Lower leg skin (tissue), 3 donors: ENCODE results near the gene PRR14L.

Experiments used
- POLR2A ChIP-seq, 2 donors: fragments of 450-650 bp; IDR thresholded peaks; one replicate each; pipeline ENCODE4 v1.6.1; 2016 to 2017; ENCODE audit warnings: antibody characterized with exemption in 2 of 2, mild to moderate bottlenecking in 1 of 2, moderate library complexity in 1 of 2
- TF ChIP-seq, protein P1 (sequence below), 3 donors: fragments of 450-650 bp; IDR thresholded peaks; one replicate each; pipeline ENCODE4 v1.5.1; 2016; ENCODE audit warnings: antibody characterized with exemption in 3 of 3, mild to moderate bottlenecking in 3 of 3, moderate library complexity in 2 of 3

DNA sequence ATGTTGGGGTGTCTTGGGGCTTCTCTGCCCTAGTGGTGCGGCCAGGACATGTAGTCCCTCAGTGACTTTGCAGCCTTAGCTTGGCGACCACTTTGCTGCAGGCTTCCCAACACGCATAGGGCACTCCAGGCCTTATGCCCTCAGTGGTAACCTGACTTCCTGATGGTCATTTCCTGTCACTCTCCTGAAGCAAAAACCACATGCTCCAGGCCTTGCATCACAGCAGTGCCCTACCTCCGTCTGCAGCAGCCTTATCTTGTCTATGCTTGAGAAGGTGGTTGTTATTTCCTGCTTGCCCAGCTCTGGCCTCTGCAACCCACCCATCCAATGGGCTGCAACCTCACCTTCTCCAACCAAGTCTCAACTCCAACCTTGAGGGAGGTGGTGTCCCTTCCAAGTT, 54.5 kb downstream of the PRR14L start:
- TF ChIP-seq, protein P1, sequence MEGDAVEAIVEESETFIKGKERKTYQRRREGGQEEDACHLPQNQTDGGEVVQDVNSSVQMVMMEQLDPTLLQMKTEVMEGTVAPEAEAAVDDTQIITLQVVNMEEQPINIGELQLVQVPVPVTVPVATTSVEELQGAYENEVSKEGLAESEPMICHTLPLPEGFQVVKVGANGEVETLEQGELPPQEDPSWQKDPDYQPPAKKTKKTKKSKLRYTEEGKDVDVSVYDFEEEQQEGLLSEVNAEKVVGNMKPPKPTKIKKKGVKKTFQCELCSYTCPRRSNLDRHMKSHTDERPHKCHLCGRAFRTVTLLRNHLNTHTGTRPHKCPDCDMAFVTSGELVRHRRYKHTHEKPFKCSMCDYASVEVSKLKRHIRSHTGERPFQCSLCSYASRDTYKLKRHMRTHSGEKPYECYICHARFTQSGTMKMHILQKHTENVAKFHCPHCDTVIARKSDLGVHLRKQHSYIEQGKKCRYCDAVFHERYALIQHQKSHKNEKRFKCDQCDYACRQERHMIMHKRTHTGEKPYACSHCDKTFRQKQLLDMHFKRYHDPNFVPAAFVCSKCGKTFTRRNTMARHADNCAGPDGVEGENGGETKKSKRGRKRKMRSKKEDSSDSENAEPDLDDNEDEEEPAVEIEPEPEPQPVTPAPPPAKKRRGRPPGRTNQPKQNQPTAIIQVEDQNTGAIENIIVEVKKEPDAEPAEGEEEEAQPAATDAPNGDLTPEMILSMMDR (IDR thresholded peaks at IDR 0.05) = no peak
- TF ChIP-seq POLR2A (IDR thresholded peaks at IDR 0.05) = no peak
